Upper lobe of left lung (tissue), 6 donors: ENCODE data around the gene TCN2. TPM values are rescaled to one million over a fixed set of nuclear protein-coding genes. Genes with fewer than 3 reads are reported as not detected.
A peak's percentile ranks its signal among the peaks of the same experiment; 100 is the strongest.

Source experiments
- ATAC-seq, 2 donors: fragments of 200-7000 bp; cut with Tn5 transposase; one replicate each; pipeline ENCODE4 v1.9.1; 2022; ENCODE audit warnings: mild to moderate bottlenecking in 2 of 2, moderate library complexity in 2 of 2; ENCODE audit not compliant: low FRiP score in 2 of 2
- DNase-seq, 2 donors: peaks; one replicate each; pipeline ENCODE4 v3.0.0-alpha.2; 2019 to 2020
- H3K27ac ChIP-seq, 4 donors: fragments of 200-600 bp; sonication (generic); one replicate each; pipeline ENCODE4 v1.5.1; 2016 to 2019
- H3K27me3 ChIP-seq, 4 donors: fragments of 200-600 bp; sonication (generic); one replicate each; pipeline ENCODE4 v1.5.1; 2017 to 2019
- H3K36me3 ChIP-seq, 4 donors: fragments of 200-600 bp; sonication (generic); one replicate each; pipeline ENCODE4 v1.5.1; 2016 to 2019
- H3K4me1 ChIP-seq, 4 donors: fragments of 200-600 bp; sonication (generic); one replicate each; pipeline ENCODE4 v1.5.1; 2018 to 2019
- H3K4me3 ChIP-seq, 4 donors: fragments of 200-600 bp; sonication (generic); one replicate each; pipeline ENCODE4 v1.5.1; 2017 to 2019; ENCODE audit warnings: mild to moderate bottlenecking in 2 of 4, moderate library complexity in 1 of 4
- H3K9me3 ChIP-seq, 4 donors: fragments of 200-600 bp; sonication (generic); one replicate each; pipeline ENCODE4 v1.5.1; 2018 to 2019
- CTCF ChIP-seq, 6 experiments: fragments of 450-650 bp in 4 of 6; fragments of 200-600 bp in 2 of 6; sonication (generic) in 2 of 6; IDR thresholded peaks; one replicate each; pipeline ENCODE4 v1.5.1; 2016 to 2019; ENCODE audit warnings: antibody characterized with exemption in 6 of 6
- EP300 ChIP-seq, 4 donors: sonication (generic); formaldehyde crosslinking; IDR thresholded peaks; one replicate each; pipeline ENCODE4 v1.5.1; 2017; ENCODE audit warnings: antibody characterized with exemption in 4 of 4, control low read depth in 2 of 4
- POLR2A ChIP-seq, 4 donors: fragments of 450-650 bp; IDR thresholded peaks; one replicate each; pipeline ENCODE4 v1.5.1; 2016 to 2017; ENCODE audit warnings: antibody characterized with exemption in 4 of 4, mild to moderate bottlenecking in 2 of 4
- POLR2AphosphoS5 ChIP-seq, 2 donors: sonication (generic); formaldehyde crosslinking; IDR thresholded peaks; one replicate each; pipeline ENCODE4 v1.5.1; 2017; ENCODE audit warnings: antibody characterized with exemption in 2 of 2
- WGBS, 2 donors: methylation state at CpG; one replicate each; pipeline ENCODE4 v1.1.5; 2017 to 2018; 5-methylcytosine and 5-hydroxymethylcytosine counted together
- total RNA-seq, 6 donors: library from RNA; depleted of rRNA in 4 of 6; stranded (reverse); fragments of >200 nt in 4 of 6; gene quantifications; one replicate each; pipeline versions ENCODE4 v1.1.0 to v1.2.1, GENCODE V29; 2016 to 2021
- donor health status: DM: no; HTN: no; CAD: no; lungs with moderate emphysema.
- donor health status: DM: no; HTN: yes; CAD: no; lungs with severe emphysema.

TCN2 gene
- total RNA-seq, 6 donors from 2014 or later = 40.2 to 87.1 (median 60.7) TPM

- peak; percentile 34 to 87 for DNase-seq
Observed at GRCh38 chr22:30574095-30574981, 32.6 kb upstream of the TCN2 start, which contains the start of gene GAL3ST1. GAL3ST1 (minus strand) TSS chr22:30574665; CDS start chr22:30557392, 17,273 bp downstream.

GRCh38 chr22:30574997-30575671 lies 31.8 kb upstream of the TCN2 start:
- H3K27me3 ChIP-seq = no peaks in the 10 kb centered on the region
- DNase-seq = peak in 1 of 2 donors; percentile 26
- peak; percentile 31 to 66 for ATAC-seq
- H3K9me3 ChIP-seq = no peaks in the 10 kb centered on the region
- H3K27ac ChIP-seq = peak overlapping the region in 3 of 4 donors; percentile 17 to 61 (median 31)
- H3K36me3 ChIP-seq = peaks cover 32 to 47% (median 43%) of the 10 kb centered on the region in 4 donors
- WGBS, 2 donors = 68 to 77% methylated on average over 5 to 12 of the region's 12 CpGs
- TF ChIP-seq POLR2AphosphoS5 (IDR thresholded peaks at IDR 0.05) = peak; percentile 6 to 55
- TF ChIP-seq POLR2A (IDR thresholded peaks at IDR 0.05) = no peak
- H3K4me1 ChIP-seq = peaks cover 9 to 21% (median 19%) of the 10 kb centered on the region in 4 donors
- H3K4me3 ChIP-seq = peak overlapping the region in 3 of 4 donors; percentile 23 to 40 (median 35)

More at GRCh38 chr22:30574095-30574981, 32.6 kb upstream of the TCN2 start, which contains the start of gene GAL3ST1:
- Histone ChIP-seq H3K27ac (peak within 1 kb of the TSS in 3 of 4 donors; percentile 31 to 61 (median 42)), H3K36me3 (peaks cover 24 to 39% (median 35%) of the 10 kb centered on the region in 4 donors), H3K9me3 (no peaks in the 10 kb centered on the region), H3K4me3 (peak within 1 kb of the TSS in 3 of 4 donors; percentile 23 to 40 (median 39)), H3K27me3 (no peaks in the 10 kb centered on the region), H3K4me1 (peaks cover 9 to 21% (median 19%) of the 10 kb centered on the region in 4 donors)
- 28 to 30% methylated on average over 25 to 42 of the region's 75 CpGs for WGBS, 2 donors
- ATAC-seq = no peak
- no peak for TF ChIP-seq CTCF (IDR thresholded peaks at IDR 0.05)
- TF ChIP-seq POLR2A (IDR thresholded peaks at IDR 0.05) = no peak
- TF ChIP-seq POLR2AphosphoS5 (IDR thresholded peaks at IDR 0.05) = no peak

DNA sequence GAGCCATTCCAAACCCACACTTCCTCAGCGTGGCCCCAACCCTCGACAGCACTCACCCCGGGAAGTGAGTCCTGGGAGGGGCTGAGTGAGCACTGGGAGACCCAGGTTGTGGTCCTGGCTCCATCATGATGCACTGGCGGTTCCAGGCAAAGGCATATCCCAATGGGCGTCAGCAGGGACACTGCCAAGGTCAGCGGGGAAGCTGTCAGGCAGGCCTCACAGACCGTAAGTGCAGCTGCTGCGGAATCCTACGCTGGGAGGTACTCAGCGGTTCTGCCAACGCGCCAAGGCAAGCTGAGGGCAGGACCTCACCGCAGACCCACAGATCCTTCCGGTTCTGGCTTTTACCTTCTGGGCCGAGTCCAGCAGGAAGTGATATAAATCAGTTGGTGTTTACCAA lies 31.1 kb upstream of the TCN2 start:
- peaks cover 40 to 55% (median 50%) of the 10 kb centered on the region in 4 donors for H3K36me3 ChIP-seq
- no peak overlapping the region for H3K4me3 ChIP-seq
- no peaks in the 10 kb centered on the region for H3K27me3 ChIP-seq
- 77 to 86% methylated on average over 14 to 15 of the region's 15 CpGs for WGBS, 2 donors
- TF ChIP-seq POLR2AphosphoS5 (IDR thresholded peaks at IDR 0.05) (no peak), EP300 (IDR thresholded peaks at IDR 0.05) (no peak), POLR2A (IDR thresholded peaks at IDR 0.05) (no peak), CTCF (IDR thresholded peaks at IDR 0.05) (no peak)
- DNase-seq (no peak), ATAC-seq (no peak)
- H3K9me3 ChIP-seq = no peaks in the 10 kb centered on the region
- peak overlapping the region in 2 of 4 donors; percentile 58 to 64 for H3K27ac ChIP-seq
- H3K4me1 ChIP-seq = peaks cover 9 to 21% (median 19%) of the 10 kb centered on the region in 4 donors

- DNase-seq = peak in 1 of 2 donors; percentile 72
- WGBS, 2 donors = 81 to 88% methylated on average over 8 to 12 of the region's 12 CpGs
Observed at GRCh38 chr22:30578481-30578880, 28.5 kb upstream of the TCN2 start.

More at GRCh38 chr22:30578481-30578880, 28.5 kb upstream of the TCN2 start:
- TF ChIP-seq CTCF (IDR thresholded peaks at IDR 0.05) = no peak
- no peak for TF ChIP-seq POLR2A (IDR thresholded peaks at IDR 0.05)
- no peak for TF ChIP-seq POLR2AphosphoS5 (IDR thresholded peaks at IDR 0.05)
- TF ChIP-seq EP300 (IDR thresholded peaks at IDR 0.05) = no peak
- no peak overlapping the region for H3K27ac ChIP-seq
- no peak for ATAC-seq
- peaks cover 51 to 81% (median 76%) of the 10 kb centered on the region in 4 donors for H3K36me3 ChIP-seq
- peaks cover 9 to 20% (median 15%) of the 10 kb centered on the region in 4 donors for H3K4me1 ChIP-seq
- no peaks in the 10 kb centered on the region for H3K9me3 ChIP-seq
- no peak overlapping the region for H3K4me3 ChIP-seq
- no peaks in the 10 kb centered on the region for H3K27me3 ChIP-seq
